Measurements from ENCODE around the gene YIPF3. TPM values are rescaled to one million over a fixed set of nuclear protein-coding genes. Genes with fewer than 3 reads are reported as not detected.

YIPF3 gene
- total and polyA plus RNA-seq, 9 of the 15 experiments (the other 6 are each of a cell fraction or from before 2014, with no cell fraction given), result 27.5 to 75.3 (median 57.6) TPM

- TF ChIP-seq ATF3 (IDR thresholded peaks at IDR 0.05) (no peak), ATF3 (CRISPR knock-in tag; conservative IDR thresholded peaks at IDR 0.05) (no peak), NFATC3 (IDR thresholded peaks at IDR 0.05) (no peak), THRAP3 (IDR thresholded peaks at IDR 0.05; ENCODE audit: borderline replicate concordance) (no peak), PHB (CRISPR knock-in tag; IDR thresholded peaks at IDR 0.05) (no peak), ZNF184 (CRISPR knock-in tag; IDR thresholded peaks at IDR 0.05) (no peak), PHB2 (IDR thresholded peaks at IDR 0.05; ENCODE audit: low read depth) (no peak), CCAR2 (IDR thresholded peaks at IDR 0.05; ENCODE audit: low read depth, low read length) (no peak)
- TF ChIP-seq, protein P1, sequence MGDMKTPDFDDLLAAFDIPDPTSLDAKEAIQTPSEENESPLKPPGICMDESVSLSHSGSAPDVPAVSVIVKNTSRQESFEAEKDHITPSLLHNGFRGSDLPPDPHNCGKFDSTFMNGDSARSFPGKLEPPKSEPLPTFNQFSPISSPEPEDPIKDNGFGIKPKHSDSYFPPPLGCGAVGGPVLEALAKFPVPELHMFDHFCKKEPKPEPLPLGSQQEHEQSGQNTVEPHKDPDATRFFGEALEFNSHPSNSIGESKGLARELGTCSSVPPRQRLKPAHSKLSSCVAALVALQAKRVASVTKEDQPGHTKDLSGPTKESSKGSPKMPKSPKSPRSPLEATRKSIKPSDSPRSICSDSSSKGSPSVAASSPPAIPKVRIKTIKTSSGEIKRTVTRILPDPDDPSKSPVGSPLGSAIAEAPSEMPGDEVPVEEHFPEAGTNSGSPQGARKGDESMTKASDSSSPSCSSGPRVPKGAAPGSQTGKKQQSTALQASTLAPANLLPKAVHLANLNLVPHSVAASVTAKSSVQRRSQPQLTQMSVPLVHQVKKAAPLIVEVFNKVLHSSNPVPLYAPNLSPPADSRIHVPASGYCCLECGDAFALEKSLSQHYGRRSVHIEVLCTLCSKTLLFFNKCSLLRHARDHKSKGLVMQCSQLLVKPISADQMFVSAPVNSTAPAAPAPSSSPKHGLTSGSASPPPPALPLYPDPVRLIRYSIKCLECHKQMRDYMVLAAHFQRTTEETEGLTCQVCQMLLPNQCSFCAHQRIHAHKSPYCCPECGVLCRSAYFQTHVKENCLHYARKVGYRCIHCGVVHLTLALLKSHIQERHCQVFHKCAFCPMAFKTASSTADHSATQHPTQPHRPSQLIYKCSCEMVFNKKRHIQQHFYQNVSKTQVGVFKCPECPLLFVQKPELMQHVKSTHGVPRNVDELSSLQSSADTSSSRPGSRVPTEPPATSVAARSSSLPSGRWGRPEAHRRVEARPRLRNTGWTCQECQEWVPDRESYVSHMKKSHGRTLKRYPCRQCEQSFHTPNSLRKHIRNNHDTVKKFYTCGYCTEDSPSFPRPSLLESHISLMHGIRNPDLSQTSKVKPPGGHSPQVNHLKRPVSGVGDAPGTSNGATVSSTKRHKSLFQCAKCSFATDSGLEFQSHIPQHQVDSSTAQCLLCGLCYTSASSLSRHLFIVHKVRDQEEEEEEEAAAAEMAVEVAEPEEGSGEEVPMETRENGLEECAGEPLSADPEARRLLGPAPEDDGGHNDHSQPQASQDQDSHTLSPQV (IDR thresholded peaks at IDR 0.05), result no peak
- TF ChIP-seq, protein P2, sequence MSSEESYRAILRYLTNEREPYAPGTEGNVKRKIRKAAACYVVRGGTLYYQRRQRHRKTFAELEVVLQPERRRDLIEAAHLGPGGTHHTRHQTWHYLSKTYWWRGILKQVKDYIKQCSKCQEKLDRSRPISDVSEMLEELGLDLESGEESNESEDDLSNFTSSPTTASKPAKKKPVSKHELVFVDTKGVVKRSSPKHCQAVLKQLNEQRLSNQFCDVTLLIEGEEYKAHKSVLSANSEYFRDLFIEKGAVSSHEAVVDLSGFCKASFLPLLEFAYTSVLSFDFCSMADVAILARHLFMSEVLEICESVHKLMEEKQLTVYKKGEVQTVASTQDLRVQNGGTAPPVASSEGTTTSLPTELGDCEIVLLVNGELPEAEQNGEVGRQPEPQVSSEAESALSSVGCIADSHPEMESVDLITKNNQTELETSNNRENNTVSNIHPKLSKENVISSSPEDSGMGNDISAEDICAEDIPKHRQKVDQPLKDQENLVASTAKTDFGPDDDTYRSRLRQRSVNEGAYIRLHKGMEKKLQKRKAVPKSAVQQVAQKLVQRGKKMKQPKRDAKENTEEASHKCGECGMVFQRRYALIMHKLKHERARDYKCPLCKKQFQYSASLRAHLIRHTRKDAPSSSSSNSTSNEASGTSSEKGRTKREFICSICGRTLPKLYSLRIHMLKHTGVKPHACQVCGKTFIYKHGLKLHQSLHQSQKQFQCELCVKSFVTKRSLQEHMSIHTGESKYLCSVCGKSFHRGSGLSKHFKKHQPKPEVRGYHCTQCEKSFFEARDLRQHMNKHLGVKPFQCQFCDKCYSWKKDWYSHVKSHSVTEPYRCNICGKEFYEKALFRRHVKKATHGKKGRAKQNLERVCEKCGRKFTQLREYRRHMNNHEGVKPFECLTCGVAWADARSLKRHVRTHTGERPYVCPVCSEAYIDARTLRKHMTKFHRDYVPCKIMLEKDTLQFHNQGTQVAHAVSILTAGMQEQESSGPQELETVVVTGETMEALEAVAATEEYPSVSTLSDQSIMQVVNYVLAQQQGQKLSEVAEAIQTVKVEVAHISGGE (CRISPR knock-in tag; IDR thresholded peaks at IDR 0.05), result no peak
Measured at GRCh38 chr6:43532201-43532600, 15.5 kb upstream of the YIPF3 start (continued).
